Stimulated activated naive CD8-positive, alpha-beta T cell treated with anti-CD3 and anti-CD28 coated beads, Interleukin-15, Interleukin-2, amounts not matched to agents 100 U/mL and 50 U/mL, for 24 hours (primary cell): ENCODE results near the gene PARVA.
"Not testable (repeated sequence)": the region's sequence is repeated elsewhere in the genome, so short reads cannot be mapped to it uniquely, and the experiment has no call there.

ENCODE experiments used
- ATAC-seq: fragments of 150-1000 bp; cut with Tn5 transposase; one replicate; pipeline ENCODE4 v1.10.0; 2021
- DNase-seq: peaks from one replicate; pipeline ENCODE4 v3.0.0; 2021

PARVA gene

DNA sequence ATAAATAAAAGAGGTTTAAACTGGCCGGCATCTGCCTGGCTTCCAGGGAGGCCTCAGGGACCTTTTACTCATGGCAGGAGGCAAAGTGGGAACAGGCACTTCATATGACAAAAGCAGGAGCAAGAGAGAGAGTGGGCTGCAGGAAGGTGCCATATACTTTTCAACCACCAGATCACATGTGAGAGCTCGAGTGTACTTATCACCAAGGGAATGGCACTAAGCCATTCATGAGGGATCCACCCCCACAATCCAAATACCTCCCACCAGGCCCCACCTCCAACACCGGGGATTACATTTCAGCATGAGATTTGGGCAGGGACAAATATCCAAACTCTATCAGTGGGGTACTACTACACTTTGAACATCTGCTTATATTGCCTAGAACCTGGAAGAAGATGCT lies 126.5 kb downstream of the PARVA start:
- ATAC-seq: no peak
- no peak for DNase-seq

DNA sequence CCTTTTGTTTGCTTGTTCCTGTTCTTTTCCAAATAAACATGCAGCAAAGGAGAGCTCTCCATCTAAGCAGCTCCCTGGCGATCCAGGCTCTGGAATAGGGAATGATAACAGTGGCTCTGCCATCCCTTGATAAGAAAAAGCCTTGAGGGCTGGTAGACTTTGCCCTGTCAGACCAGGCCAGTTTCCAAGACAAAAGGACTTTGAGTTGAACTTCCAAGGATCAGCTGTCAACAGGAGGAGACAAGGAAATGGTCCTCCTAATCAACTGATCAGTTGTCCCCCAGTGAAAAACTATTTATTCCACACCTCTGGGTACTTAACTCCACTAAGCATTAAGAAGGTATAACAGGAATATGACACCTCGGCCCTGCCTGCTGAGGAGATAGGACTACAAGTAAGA lies 127.8 kb downstream of the PARVA start:
- DNase-seq (no peak), ATAC-seq (no peak)

DNA sequence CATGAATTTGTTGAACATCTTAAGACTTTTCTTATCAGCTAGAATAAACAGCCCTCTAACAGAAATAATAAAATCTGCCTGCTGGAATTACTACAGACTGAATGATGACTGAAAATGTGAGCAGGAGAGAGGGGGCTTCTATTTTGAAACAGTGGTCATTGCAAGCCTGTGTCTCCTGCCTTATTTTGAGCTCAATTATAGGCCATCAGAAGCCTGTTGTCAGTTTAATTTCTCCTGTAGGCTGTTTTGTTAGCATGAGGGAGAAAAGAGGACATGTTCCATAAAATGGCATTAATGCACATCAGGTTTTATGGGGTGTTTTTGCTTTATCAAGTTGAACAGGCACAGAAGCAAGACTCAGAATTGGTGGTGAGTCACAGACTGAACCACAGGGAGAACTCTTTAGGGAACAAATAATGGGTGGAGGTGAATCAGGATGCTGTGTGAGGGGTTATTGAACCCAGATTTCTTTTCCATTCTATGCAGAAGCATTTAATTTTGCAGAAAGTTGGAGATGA lies 129.1 kb downstream of the PARVA start:
- DNase-seq (no peak), ATAC-seq (no peak)

DNA sequence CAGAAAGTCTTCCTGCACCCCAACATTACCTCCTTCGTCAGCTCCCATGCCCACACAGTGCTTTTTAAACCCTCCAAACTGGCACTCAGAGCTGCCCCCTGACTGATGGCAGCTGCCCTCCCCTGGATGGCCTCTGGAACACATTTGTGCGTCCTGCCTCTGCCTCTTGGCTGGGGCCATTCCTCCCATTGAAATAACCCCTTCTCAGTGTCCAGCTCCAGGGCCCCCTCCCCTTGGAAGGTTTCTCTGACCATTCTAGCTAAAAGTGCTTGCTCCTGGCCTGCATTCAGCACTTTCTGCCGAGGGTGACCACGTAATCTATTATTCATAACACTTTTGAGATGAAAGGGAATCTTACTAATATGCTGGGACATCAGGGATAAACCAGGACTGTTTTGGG lies 130.0 kb downstream of the PARVA start:
- ATAC-seq: no peak

DNA sequence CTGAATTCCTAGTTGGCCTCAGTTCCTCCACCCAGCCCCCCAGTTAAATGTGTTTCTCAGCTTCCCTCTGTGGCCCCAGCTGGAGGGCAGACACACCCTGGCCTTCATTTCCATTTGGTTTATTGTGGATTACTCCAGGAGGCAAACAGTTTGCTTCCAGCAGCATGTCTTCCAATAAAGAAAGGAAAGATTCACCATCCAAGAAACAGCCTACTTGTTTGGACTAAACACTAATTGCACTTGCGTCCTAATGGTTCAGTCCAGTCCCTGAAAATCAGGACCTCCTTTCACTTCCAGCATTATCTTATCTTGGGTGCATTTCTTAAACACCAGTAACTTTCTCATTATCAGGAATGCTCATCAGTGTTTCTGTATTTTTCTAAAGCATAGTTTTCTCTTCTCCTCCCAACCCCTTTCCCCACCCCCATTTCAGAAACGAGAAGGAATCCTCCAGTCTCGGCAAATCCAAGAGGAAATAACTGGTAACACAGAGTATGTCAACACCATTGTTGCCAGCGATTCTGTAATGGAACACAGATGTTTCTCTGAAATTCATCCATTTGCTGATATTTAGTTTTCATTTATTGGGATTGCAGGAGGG lies 130.9 kb downstream of the PARVA start:
- DNase-seq (no peak), ATAC-seq (no peak)

More for the DNA sequence above, 130.0 kb downstream of the PARVA start:
- DNase-seq: no peak

DNA sequence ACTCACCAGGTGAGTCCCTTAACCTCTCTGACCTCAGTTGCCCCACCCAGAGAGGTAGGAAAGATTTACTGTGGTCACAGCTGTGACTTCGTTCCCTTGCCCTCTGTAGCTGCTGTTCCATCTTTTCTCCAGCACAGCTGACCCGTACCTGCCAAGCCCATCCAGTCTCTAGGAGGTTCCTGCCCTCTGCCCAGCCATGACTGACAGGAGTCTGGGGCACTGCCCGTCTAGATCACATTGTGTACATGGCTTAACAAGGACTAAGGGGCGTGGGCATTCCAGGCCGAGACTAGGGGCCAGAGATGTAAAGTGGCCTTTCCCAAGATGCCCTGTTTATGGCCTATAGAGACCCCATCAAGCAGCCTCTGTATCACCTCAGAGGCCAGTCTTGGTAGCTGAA lies 132.0 kb downstream of the PARVA start:
- ATAC-seq: no peak

DNA sequence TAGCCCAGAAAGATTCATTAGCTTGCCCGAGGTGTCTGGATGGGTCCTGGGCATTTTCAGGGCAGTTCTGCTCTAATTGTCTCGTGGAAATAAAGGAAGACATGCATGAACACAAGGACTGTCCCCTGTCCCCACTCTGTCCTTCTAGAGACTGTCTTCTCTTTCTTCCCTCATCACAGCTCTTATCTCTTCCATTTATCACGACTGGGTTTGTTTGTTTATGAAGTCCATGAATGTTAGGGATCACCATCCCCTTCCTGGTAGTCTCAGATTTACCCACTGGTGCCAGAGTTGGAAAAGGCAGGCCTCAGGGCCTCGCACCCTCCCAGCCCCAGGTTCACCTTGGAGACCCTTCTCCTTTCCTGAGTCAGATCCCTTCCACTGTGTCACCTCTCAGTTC lies 134.8 kb downstream of the PARVA start:
- DNase-seq: no peak
- ATAC-seq: no peak

More for the DNA sequence above, 132.0 kb downstream of the PARVA start:
- no peak for DNase-seq

DNA sequence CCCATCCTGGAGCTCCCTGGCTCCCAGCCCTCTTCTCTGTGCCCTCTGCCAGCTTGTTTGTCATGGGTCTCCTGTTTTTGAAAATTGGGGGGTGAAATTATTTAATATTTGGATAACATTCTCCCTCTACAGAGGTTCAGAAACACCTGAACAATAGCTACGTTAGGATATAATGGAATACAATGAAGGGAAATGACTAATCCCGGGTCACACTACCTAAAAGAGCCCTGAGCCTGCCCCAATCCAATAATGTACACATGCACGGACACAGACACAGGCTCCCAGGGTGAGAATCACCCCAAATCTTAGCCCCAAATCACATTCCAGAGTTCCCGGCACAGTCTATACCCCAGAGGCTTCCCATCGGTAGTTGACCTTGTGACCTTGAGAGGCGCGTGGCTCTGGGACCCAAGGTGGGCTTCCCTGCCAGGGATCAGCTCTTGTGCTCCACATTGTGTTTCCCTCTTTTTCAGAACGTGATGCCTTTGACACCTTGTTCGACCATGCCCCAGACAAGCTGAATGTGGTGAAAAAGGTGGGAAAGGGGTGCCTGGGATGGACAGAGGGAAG lies 135.5 kb downstream of the PARVA start:
- ATAC-seq (no peak), DNase-seq (no peak)

DNA sequence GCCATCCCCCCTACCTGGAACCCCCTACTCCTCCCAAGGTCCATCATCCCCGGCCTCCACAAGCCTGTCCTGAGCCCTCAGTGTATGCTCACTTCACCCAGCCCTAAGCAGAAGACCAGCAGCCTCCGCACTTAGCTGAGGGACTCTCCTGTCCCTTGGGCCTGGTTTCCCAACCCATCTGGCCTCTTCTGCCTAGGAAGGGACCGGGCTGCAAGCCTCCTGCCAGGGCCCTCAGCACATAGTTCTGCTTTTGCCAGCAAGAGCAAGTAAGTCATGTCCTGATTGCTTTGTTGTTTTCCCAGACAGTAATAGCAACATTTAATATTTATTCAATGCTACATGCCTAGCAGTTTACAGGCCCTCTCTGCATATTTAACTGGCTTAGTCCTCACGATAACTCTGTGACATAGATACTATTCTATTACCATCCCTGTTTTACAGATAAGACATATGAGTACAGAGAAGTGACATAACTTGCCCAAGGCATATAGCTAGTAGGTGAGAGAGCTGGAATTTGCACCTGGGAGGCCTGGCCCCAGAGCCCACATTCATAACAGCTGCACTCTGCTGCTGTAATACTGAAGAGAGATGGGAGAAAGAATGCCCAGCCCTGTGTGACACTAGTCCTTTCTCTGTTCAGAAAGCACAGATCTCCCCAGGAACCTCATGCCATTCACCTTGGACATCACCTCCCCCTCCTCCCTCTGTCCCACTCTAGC lies 139.2 kb downstream of the PARVA start:
- DNase-seq (no peak), ATAC-seq (no peak)

DNA sequence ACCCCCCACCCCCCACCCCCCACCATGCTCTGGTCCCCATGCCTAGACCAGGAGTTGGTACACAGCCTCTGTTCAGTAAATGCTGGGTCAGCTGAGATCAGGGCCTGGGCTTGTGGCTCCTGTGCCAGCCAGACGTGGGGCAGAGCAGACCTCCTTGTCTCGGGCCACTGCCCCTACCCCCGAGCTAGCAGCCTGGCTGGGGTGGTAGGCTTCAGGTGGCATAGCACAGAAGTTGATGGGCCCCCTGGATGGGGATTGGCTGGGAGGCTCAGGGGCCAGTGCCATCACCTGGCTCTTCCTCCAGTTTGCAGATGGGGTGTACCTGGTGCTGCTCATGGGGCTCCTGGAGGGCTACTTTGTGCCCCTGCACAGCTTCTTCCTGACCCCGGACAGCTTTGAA lies 139.9 kb downstream of the PARVA start:
- ATAC-seq: no peak

DNA sequence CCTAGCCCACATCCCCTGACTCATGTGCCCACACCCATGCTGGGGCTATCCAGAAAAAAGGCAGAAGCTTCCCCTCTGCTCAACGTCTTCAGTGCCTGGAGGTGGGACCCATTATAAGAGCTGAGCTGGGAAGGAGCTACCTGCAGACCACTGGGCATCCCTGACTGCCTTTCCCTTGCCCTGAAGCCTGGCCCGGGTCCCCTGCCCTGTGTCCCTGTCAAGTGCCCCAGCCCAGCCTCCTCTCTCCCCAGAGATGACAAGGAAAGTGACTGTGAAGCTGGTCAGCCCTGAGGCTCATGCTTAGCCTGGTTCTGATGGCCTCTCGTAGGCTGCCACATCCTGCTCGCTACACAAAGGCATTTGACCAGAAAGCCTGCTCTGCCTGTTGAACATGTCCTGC lies 140.4 kb downstream of the PARVA start:
- ATAC-seq: no peak
- no peak for DNase-seq

More for the DNA sequence above, 139.9 kb downstream of the PARVA start:
- DNase-seq: no peak

DNA sequence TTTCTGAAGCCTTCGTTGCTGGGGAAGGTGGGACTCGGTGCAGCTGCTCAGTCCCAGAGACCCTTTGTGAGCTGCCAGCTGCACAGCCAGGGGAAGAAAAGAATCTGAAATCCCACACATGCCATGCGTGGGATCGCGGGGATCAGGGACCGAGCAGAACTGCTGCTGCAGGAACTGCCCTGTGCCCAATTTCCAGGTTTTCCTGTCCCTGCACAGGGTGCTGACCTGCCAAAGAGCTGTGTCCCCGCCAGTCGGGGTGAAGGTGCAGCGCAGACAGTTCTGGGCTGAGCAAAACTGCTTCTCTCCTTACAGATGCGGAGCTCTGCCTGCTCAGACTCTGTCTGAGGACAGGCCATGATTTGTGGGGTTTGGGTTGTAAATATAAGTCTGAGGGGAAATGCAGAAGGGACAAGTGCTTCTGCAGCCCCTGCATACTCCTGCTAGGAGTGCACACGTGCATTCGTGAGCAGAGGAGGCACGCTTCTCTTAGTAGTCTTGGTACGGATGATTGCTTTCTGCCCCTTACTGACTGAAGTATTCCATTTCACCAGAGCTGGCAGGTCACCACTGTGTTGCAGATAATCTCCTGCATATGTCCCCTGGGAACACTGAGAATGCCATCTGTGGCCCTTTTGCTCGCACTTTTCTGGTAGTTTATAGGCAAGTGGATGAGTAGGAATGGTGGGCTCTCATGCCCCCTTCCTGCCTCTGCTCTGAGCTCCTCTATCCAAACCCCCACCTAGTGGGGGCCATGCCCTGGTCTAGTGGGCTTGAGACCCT lies 141.4 kb downstream of the PARVA start:
- ATAC-seq: no peak

DNA sequence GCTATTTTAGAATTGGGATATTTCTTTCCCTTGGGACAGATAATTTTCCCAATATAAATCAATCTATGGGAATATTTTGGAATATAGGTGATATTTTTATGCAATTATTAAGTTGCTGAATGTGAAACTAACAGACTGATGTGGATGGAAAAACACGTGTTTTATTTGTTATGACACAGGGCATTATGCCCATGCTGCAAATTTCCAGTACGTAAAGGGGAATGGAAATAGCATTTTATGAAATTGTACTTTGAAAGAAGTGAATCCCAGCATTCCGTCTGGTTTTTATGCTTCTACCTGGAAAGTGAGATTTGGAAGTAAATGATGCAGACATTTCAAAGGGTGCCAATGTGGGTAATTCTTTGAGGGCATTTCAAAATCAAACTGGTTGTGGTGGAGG lies 142.7 kb downstream of the PARVA start:
- DNase-seq: no peak
- no peak for ATAC-seq

More for the DNA sequence above, 141.4 kb downstream of the PARVA start:
- DNase-seq: no peak

DNA sequence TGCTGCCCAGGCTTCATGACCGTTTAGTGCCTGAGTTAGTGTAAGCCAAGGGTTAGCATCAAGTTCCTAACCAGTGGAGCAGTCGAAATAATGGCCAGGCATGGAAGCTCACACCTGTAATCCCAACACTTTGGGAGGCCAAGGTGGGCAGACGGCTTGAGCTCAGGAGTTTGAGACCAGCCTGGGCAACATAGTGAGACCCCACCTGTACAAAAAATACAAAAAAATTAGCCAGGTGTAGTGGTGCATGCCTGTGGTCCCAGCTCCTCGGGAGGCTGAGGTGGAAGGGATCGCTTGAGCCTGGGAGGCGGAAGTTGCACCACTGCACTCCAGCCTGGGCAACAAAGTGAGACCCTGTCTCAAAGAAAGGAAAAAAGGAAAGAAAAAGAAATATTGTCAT lies 143.2 kb downstream of the PARVA start:
- ATAC-seq, DNase-seq: not testable (repeated sequence)

DNA sequence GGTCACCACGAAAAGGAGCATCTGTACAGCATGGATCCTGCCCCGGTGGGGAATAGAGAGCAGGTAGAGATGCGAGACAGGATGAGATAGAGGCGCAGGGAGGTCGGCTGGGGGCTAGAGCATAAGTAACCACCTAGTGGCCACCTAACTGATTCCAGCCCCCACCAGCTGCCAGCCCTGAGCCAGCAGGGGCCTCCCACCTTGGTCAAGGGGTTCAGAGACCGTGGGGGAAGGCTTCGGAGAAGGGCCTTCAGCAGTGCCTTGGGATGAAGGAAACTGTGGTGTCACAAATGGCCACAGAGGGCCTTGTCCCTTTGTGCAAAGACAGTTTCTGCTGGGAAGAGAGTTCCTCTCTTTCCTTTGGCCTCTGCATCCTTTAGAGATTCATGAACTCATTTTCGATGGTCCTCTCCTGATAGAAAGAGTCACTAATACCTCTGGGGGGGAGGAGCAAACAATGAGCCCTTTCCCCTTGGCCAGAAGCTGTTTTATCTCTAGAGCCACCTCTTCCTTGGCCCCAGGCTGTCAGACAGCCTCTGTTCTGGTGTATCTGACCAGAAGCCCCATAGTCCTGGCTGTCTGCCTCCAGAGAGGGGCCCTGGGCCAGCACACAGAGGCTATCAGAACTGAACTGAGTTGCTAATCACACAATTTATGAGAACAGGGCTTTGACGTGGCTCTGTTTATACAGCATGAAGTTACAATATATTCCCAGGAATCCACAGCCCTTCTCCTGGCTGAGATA lies 146.0 kb downstream of the PARVA start:
- DNase-seq: no peak
- no peak for ATAC-seq

DNA sequence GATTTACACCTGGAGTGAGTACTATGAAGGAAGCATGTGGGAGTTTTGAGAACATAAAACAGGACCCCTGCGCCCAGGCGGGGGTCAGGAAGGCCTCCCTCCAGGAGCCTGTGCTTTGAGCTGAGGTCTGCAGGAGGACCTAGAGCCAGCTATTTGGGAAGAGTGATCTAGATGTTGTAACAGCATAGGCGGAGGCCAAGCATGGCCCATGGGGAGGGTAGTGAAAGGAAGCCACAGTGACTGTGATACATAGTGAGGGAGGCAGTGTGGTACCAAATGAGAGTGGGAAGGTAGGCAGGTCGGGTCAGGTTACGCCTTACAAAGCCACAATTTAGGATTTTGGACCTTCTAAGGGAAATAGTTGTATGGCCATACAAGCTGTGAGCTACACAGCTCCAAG lies 147.5 kb downstream of the PARVA start:
- ATAC-seq: no peak
- DNase-seq: no peak

DNA sequence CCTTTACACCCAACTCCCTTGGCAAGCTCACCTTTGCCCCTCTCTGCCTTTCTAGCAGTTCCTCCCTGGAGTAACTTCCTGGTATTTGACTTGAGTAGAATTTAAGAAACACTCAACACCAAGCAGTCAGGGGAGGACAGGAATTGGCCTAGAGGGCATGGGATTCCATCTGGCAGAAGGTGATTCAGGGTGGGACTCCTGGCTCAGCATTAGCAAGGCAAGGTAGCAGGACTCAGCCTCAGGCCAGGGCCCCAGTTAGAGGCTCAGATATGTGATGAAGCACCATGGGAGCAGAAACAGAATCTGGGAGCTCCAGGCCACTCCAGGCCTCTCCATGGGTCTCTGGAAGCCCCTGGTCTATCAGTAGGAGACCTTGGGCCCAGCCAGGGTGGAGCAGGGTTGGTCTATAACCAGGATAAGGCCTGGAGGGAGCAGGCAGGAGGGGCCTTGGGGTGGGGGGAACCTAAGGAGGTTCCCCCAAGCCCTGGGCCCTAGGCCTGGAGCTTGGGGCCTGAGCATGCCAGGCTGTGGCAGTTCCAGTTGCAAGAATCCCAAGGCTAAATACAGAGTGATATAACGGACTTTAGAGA lies 148.2 kb downstream of the PARVA start:
- DNase-seq: no peak
- ATAC-seq: no peak

DNA sequence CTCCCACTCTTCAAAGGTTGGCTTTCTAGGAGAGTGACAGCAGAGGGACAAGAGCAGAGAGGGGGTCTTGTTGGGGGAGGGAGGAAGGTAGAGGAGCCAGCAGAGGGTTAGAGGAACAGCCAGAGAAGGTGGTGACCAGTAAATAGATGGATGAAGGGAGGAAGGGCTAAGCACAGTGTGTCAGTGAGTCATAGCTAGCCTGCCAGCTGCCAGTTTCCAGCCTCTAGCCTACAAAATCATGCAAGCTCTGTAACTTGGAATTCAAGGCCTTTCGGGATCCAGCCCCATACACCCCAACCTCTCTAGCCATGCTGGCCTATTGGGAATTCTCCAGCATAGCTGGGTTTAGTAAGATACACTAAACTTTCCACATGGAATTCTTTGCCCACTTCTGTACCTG lies 149.4 kb downstream of the PARVA start:
- DNase-seq (no peak), ATAC-seq (no peak)

DNA sequence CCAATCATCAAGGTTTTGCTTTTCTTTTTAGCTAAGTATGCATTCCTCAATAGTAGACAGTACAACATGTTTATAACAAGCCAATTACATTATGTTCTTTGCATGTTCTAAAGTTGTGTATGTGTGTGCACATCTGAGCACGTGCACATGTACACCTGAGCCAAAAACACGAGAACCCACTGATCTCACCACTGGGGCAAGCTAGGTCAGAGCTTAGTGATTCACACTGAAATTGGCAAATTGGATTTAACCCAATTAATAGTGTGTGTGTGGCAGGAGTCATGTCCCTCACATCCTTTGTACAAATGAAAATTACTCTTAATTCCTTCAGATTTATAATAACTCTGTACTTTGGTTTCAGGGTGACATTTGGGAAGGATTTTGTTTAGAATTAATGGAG lies 151.1 kb downstream of the PARVA start:
- ATAC-seq: no peak

DNA sequence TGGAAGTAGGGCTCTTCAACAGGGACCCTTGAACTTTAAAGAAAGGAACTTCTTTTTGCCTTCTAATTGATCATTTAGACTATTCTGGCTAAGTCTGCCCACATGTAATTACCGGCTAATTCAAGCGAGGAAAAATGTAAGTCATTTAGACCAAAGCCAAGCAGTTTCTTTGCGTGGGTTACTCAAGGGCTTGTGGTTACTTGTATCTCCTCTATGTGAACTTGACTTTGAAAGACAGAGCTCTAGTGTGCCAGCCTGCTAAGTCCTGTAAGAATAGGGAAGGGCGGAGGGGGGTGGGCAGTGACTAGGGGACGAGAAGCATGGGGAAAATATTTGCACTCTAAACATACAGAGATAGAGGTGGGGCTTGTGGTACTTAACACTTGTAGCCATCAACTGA lies 151.7 kb downstream of the PARVA start:
- ATAC-seq (no peak), DNase-seq (no peak)

More for the DNA sequence above, 151.1 kb downstream of the PARVA start:
- no peak for DNase-seq

DNA sequence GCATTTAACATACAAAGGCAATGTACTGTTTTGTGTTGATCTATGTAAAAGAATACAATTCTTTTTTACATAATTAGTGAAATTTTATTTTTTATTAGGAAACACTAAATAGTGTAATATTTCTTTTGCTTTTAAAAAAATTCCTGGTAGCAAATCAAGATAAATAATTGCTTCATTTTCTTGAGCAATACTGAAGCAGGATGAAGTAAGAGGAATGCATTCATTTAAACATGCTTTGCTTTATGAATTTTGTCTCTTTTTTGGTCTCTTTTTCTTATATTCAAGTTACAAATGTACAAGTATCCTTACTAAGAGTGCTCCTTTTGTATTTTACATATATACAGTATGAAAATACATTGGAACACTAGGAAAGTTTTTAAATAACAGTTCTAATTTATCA lies 152.4 kb downstream of the PARVA start:
- DNase-seq (no peak), ATAC-seq (no peak)

DNA sequence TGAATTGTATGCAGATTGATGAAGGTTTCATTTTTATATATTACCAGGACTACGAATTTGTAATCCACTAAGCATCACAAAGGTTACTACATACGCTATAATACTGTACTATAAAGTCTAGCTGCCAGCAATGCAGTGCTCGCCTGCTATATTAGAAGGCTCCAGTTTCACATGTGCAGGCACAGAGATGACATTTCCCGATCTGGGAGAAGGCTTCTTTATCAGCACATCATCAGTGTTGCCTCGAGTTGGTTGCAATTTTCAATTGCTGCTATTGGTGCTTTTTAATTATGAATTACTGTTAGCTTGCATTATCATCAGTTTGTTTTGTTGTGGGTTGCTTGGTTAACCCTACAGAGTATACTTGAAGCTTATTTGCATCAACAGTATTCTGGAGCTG lies 153.6 kb downstream of the PARVA start:
- DNase-seq: no peak
- ATAC-seq: no peak
